Common myeloid progenitor, CD34-positive (primary cell): ENCODE measurements around the gene INKA1.
A peak's percentile ranks its signal among the peaks of the same experiment; 100 is the strongest.

Experiments
- CTCF ChIA-PET: fragments of 350-600 bp; sonication (Branson Sonifier 250); formaldehyde crosslinking; loops from one replicate; lab custom pipeline; 2021; ENCODE audit warnings: antibody characterized with exemption; lab: Charles Lee
- POLR2A ChIA-PET: fragments of 350-600 bp; sonication (Branson Sonifier 250); formaldehyde crosslinking; loops from one replicate; lab custom pipeline; 2021; ENCODE audit warnings: antibody characterized with exemption; lab: Charles Lee
- DNase-seq, 3 donors: peaks; one replicate each; pipeline versions ENCODE4 v3.0.0 to v3.0.0-alpha.2; 2013
- H3K27ac ChIP-seq, 2 experiments: 1 replicate in 1 of 2; 2 replicates in 1 of 2; pipeline ENCODE4 v1.7.0; 2013; ENCODE audit warnings: inconsistent platforms in 2 of 2, low read length in 2 of 2, mild to moderate bottlenecking in 2 of 2, low read depth in 1 of 2, moderate library complexity in 1 of 2; ENCODE audit not compliant: severe bottlenecking in 2 of 2, insufficient read depth in 1 of 2, poor library complexity in 1 of 2
- H3K27me3 ChIP-seq, 5 experiments: replicated peaks in 2 of 5; 1 replicate in 3 of 5; 2 replicates in 2 of 5; pipeline versions ENCODE4 v1.6.1 to v1.7.0; 2013; ENCODE audit warnings: low read length in 4 of 5, mild to moderate bottlenecking in 2 of 5, moderate library complexity in 2 of 5, inconsistent platforms in 1 of 5; ENCODE audit not compliant: insufficient read depth in 5 of 5, control insufficient read depth in 4 of 5
- H3K36me3 ChIP-seq, 4 experiments: 1 replicate in 2 of 4; 2 replicates in 2 of 4; pipeline versions ENCODE4 v1.6.1 to v1.7.0; 2013; ENCODE audit warnings: low read length in 3 of 4, control low read depth in 1 of 4, mild to moderate bottlenecking in 1 of 4; ENCODE audit not compliant: control insufficient read depth in 4 of 4, insufficient read depth in 4 of 4
- H3K4me1 ChIP-seq, 4 experiments: 1 replicate in 3 of 4; 2 replicates in 1 of 4; pipeline versions ENCODE4 v1.6.1 to v1.7.1; 2013; ENCODE audit warnings: low read length in 3 of 4, mild to moderate bottlenecking in 3 of 4, control low read depth in 1 of 4, inconsistent platforms in 1 of 4, moderate library complexity in 1 of 4; ENCODE audit not compliant: control insufficient read depth in 4 of 4, insufficient read depth in 4 of 4; ENCODE audit errors: control extremely low read depth in 1 of 4
- H3K4me3 ChIP-seq, 7 experiments: 1 replicate in 4 of 7; 2 replicates in 3 of 7; pipeline versions ENCODE4 v1.5.1 to v1.7.0; 2013; ENCODE audit warnings: mild to moderate bottlenecking in 7 of 7, low read length in 6 of 7, moderate library complexity in 6 of 7, inconsistent platforms in 2 of 7, low read depth in 2 of 7, control low read depth in 1 of 7; ENCODE audit not compliant: insufficient read depth in 4 of 7, control insufficient read depth in 1 of 7; ENCODE audit errors: extremely low read depth in 1 of 7
- H3K9me3 ChIP-seq, 5 experiments: 1 replicate in 4 of 5; 2 replicates in 1 of 5; pipeline versions ENCODE4 v1.6.1 to v1.7.1; 2013; ENCODE audit warnings: low read length in 4 of 5, mild to moderate bottlenecking in 2 of 5, inconsistent platforms in 1 of 5, low read depth in 1 of 5, moderate library complexity in 1 of 5; ENCODE audit not compliant: control insufficient read depth in 4 of 5, insufficient read depth in 2 of 5; ENCODE audit errors: control extremely low read depth in 1 of 5
- WGBS: methylation state at CpG from one replicate; pipeline ENCODE4 v1.1.5; 2013; ENCODE audit not compliant: insufficient coverage; 5-methylcytosine and 5-hydroxymethylcytosine counted together

INKA1 gene

GRCh38 chr3:49763981-49764380, 39.1 kb upstream of the INKA1 start:
- Histone ChIP-seq H3K4me1 (no peaks in the 10 kb centered on the region), H3K27ac (no peak overlapping the region), H3K36me3 (peaks cover 3 to 16% (median 9%) of the 10 kb centered on the region in 4 experiments), H3K9me3 (no peaks in the 10 kb centered on the region), H3K27me3 (no peaks in the 10 kb centered on the region), H3K4me3 (no peak overlapping the region)
- POLR2A ChIA-PET, result interaction anchor here (0.5 kb wide), 1 partner anchor 25 kb away, joined by 3 read pairs; no protein-coding TSS in a partner anchor
- no CpG with 5 or more reads among the region's 4 CpGs for WGBS
- no peak for DNase-seq
- CTCF ChIA-PET, result no interaction called here

DNA sequence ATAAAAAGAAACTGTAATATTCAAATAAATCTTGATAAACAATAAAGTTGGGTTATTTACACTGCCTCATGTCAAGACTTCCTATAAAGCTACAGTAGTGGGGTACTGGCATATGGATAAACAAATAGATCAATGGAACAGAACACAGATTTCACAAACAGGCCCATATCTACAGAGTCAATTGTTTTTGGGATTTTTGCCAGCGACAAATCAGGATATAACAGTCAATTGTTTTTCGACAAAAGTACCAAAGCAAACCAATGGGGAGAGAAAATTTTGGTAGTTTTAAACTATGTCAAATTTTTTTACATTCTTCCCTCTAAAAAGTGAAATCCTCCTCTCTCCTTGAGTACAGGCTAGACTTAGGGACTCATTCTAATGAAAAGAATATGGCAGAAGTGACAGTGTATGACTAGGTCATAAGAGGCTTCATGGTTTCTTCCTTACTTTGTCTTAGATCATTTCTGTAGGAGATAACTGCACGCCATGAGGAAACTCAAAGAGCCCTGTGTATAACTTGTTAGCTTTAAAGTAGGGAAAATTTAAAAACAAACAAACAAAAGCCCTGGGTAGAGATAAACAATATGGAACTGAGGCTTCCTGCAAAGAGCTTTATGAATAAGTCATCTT, 33.7 kb upstream of the INKA1 start:
- Histone ChIP-seq H3K9me3 (no peaks in the 10 kb centered on the region), H3K4me1 (no peaks in the 10 kb centered on the region), H3K27ac (peak overlapping the region in 1 of 2 experiments; percentile 9), H3K27me3 (no peaks in the 10 kb centered on the region), H3K36me3 (peaks cover 4 to 21% (median 7%) of the 10 kb centered on the region in 4 experiments), H3K4me3 (no peak overlapping the region)
- 100% methylated on average over 1 of the region's 3 CpGs for WGBS
- DNase-seq, result no peak
- CTCF ChIA-PET, result interaction anchor here (1.0 to 1.5 kb wide), 2 partner anchors 12 to 68 kb away, joined by 3 read pairs; no protein-coding TSS in a partner anchor
- POLR2A ChIA-PET, result no interaction called here

DNA sequence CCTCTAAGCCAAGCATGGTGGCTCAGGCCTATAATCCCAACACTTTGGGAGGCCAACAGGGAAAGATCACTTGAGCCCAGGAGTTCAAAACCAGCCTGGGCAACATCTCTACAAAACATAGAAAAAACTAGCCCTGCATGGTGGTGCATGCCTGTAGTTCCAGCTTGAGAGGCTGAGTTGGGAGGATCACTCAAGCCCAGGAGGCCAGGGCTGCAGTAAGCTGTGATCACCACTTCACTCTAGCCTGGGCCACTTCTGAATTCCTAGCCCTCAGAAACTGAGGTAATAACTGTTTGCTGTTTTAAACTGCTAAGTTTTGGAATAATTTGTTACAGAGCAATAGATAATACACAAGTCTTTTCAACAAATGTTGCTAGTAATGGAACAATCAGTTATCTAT, 33.1 kb upstream of the INKA1 start:
- H3K36me3 ChIP-seq, result peaks cover 4 to 17% (median 6%) of the 10 kb centered on the region in 4 experiments
- H3K9me3 ChIP-seq, result no peaks in the 10 kb centered on the region
- peak overlapping the region in 1 of 2 experiments; percentile 9 for H3K27ac ChIP-seq
- POLR2A ChIA-PET, result no interaction called here
- no peak overlapping the region for H3K4me3 ChIP-seq
- H3K4me1 ChIP-seq, result no peaks in the 10 kb centered on the region
- CTCF ChIA-PET, result interaction anchor here (1.0 kb wide), 1 partner anchor 69 kb away, joined by 3 read pairs; no protein-coding TSS in a partner anchor
- no peaks in the 10 kb centered on the region for H3K27me3 ChIP-seq
- no peak for DNase-seq

GRCh38 chr3:49771340-49771938, 31.6 kb upstream of the INKA1 start:
- POLR2A ChIA-PET, result interaction anchor here (0.6 to 1.3 kb wide), 2 partner anchors 14 to 23 kb away, joined by 4 read pairs; partner anchors contain the start of gene IP6K1

GRCh38 chr3:49772703-49773102, 30.4 kb upstream of the INKA1 start:
- peaks cover 3 to 30% (median 17%) of the 10 kb centered on the region in 4 experiments for H3K36me3 ChIP-seq
- no peaks in the 10 kb centered on the region for H3K4me1 ChIP-seq
- H3K27ac ChIP-seq, result no peak overlapping the region
- POLR2A ChIA-PET, result interaction anchor here (0.8 to 1.3 kb wide), 2 partner anchors 9 to 13 kb away, joined by 3 to 4 read pairs; partner anchors contain the start of gene IP6K1
- no peaks in the 10 kb centered on the region for H3K9me3 ChIP-seq
- H3K4me3 ChIP-seq, result no peak overlapping the region
- CTCF ChIA-PET, result interaction anchor here (0.9 to 2.9 kb wide), 4 partner anchors 11 to 103 kb away, joined by 3 to 12 read pairs (median 4); no protein-coding TSS in a partner anchor
- no peaks in the 10 kb centered on the region for H3K27me3 ChIP-seq
- DNase-seq, result no peak
- WGBS, result 100% methylated on average over 1 of the region's 2 CpGs

More at GRCh38 chr3:49771340-49771938, 31.6 kb upstream of the INKA1 start:
- Histone ChIP-seq H3K4me3 (no peak overlapping the region), H3K4me1 (no peaks in the 10 kb centered on the region), H3K9me3 (no peaks in the 10 kb centered on the region), H3K36me3 (peaks cover 3 to 22% (median 13%) of the 10 kb centered on the region in 4 experiments), H3K27me3 (no peaks in the 10 kb centered on the region), H3K27ac (no peak overlapping the region)
- WGBS, result 100% methylated on average over 1 of the region's 1 CpG
- no peak for DNase-seq
- CTCF ChIA-PET, result interaction anchor here (1.0 to 1.5 kb wide), 2 partner anchors 10 to 12 kb away, joined by 4 to 6 read pairs; no protein-coding TSS in a partner anchor

DNA sequence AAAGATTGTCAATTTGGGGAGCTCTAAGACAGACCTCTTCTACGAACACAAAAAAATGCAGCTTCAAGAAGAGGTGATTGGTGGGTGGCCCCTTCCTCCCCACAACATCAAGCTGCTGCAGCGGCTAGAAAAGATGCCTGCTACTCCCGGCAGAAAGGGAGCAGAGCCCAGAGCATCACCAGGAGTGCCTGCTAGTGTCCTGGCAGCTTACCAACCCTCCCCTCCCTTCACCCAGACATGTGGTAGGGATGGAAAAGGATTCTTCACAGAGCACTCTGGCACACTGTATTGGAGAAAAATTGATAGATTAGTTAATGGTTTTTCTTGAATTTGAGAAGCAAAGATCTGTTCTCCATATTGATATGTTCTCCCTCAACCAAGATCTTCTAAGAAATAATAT, 27.5 kb upstream of the INKA1 start:
- no peak for DNase-seq
- ChIA-PET CTCF (interaction anchor here (0.7 to 1.1 kb wide), 2 partner anchors 9 to 18 kb away, joined by 3 to 4 read pairs; no protein-coding TSS in a partner anchor), POLR2A (interaction anchor here (1.0 kb wide), 1 partner anchor 11 kb away, joined by 3 read pairs; the partner anchor contains the start of gene IP6K1)
- Histone ChIP-seq H3K27ac (no peak overlapping the region), H3K4me3 (no peak overlapping the region), H3K9me3 (no peaks in the 10 kb centered on the region), H3K36me3 (peaks cover 5 to 37% (median 15%) of the 10 kb centered on the region in 4 experiments), H3K27me3 (no peaks in the 10 kb centered on the region), H3K4me1 (peaks cover 0 to 3% (median 0%) of the 10 kb centered on the region in 4 experiments)
- no CpG with 5 or more reads among the region's 3 CpGs for WGBS
